Gastroesophageal sphincter (tissue), 4 donors: ENCODE measurements around the gene APOD. TPM values are rescaled to one million over a fixed set of nuclear protein-coding genes. Genes with fewer than 3 reads are reported as not detected.

Experiments
- ATAC-seq: fragments of 150-250 bp; one replicate; pipeline ENCODE4 v1.9.1; 2016; ENCODE audit warnings: mild to moderate bottlenecking, moderate library complexity
- H3K27ac ChIP-seq, 4 donors: fragments of 200-600 bp; sonication (generic) in 3 of 4; 1 replicate in 3 of 4; 2 replicates in 1 of 4; pipeline ENCODE4 v1.5.1; 2016 to 2019
- H3K27me3 ChIP-seq: fragments of 200-600 bp; sonication (generic); one replicate; pipeline ENCODE4 v1.5.1; 2019
- H3K36me3 ChIP-seq, 2 donors: fragments of 200-600 bp; sonication (generic); one replicate each; pipeline ENCODE4 v1.5.1; 2019; ENCODE audit warnings: control low read depth in 1 of 2
- H3K4me1 ChIP-seq, 3 donors: fragments of 200-600 bp; sonication (generic); 1 replicate in 2 of 3; 2 replicates in 1 of 3; pipeline ENCODE4 v1.5.1; 2016 to 2019; ENCODE audit warnings: control low read depth in 2 of 3
- H3K4me3 ChIP-seq, 2 donors: fragments of 200-600 bp; sonication (generic); one replicate each; pipeline ENCODE4 v1.5.1; 2019; ENCODE audit warnings: mild to moderate bottlenecking in 1 of 2, moderate library complexity in 1 of 2
- H3K9me3 ChIP-seq, 3 donors: fragments of 200-600 bp; sonication (generic); one replicate each; pipeline ENCODE4 v1.5.1; 2017 to 2019; ENCODE audit warnings: control low read depth in 2 of 3
- CTCF ChIP-seq, 4 experiments: fragments of 200-600 bp in 2 of 4; fragments of 450-650 bp in 2 of 4; sonication (generic) in 1 of 4; IDR thresholded peaks; one replicate each; pipeline ENCODE4 v1.5.1; 2017 to 2019; ENCODE audit warnings: antibody characterized with exemption in 4 of 4, mild to moderate bottlenecking in 2 of 4, moderate library complexity in 2 of 4
- EP300 ChIP-seq: sonication (generic); formaldehyde crosslinking; IDR thresholded peaks from one replicate; pipeline ENCODE4 v1.6.1; 2017; ENCODE audit warnings: antibody characterized with exemption, mild to moderate bottlenecking
- POLR2A ChIP-seq, 2 donors: fragments of 450-650 bp; IDR thresholded peaks; one replicate each; pipeline ENCODE4 v1.6.1; 2017; ENCODE audit warnings: antibody characterized with exemption in 2 of 2, mild to moderate bottlenecking in 2 of 2, moderate library complexity in 1 of 2
- POLR2AphosphoS5 ChIP-seq: sonication (generic); formaldehyde crosslinking; IDR thresholded peaks from one replicate; pipeline ENCODE4 v1.6.1; 2017; ENCODE audit warnings: antibody characterized with exemption
- WGBS, 2 donors: methylation state at CpG; one replicate each; pipeline ENCODE4 v1.1.5; 2018; ENCODE audit warnings: low coverage in 1 of 2; 5-methylcytosine and 5-hydroxymethylcytosine counted together
- total RNA-seq, 4 donors: library from RNA; depleted of rRNA; stranded (reverse); fragments of >200 nt; gene quantifications; one replicate each; pipeline ENCODE4 v1.1.0, GENCODE V29; 2016

APOD gene
- total RNA-seq, 4 donors from 2014 or later = 123 to 541 (median 380) TPM

GRCh38 chr3:195566797-195567196, 16.9 kb downstream of the APOD start:
- peaks cover 35% of the 10 kb centered on the region for H3K27me3 ChIP-seq
- no peaks in the 10 kb centered on the region for H3K36me3 ChIP-seq
- H3K4me1 ChIP-seq = no peaks in the 10 kb centered on the region
- H3K9me3 ChIP-seq = no peaks in the 10 kb centered on the region
- TF ChIP-seq POLR2AphosphoS5 (no peak), POLR2A (IDR thresholded peaks at IDR 0.05) (no peak), CTCF (IDR thresholded peaks at IDR 0.05) (no peak), EP300 (no peak)
- WGBS, 2 donors = 56 to 63% methylated on average over 6 of the region's 6 CpGs
- no peak overlapping the region for H3K4me3 ChIP-seq
- no peak overlapping the region for H3K27ac ChIP-seq
- ATAC-seq = no peak

- Histone ChIP-seq H3K36me3 (no peaks in the 10 kb centered on the region), H3K9me3 (no peaks in the 10 kb centered on the region), H3K27me3 (peaks cover 35% of the 10 kb centered on the region), H3K4me3 (no peak overlapping the region), H3K4me1 (no peaks in the 10 kb centered on the region), H3K27ac (no peak overlapping the region)
- no peak for TF ChIP-seq CTCF (IDR thresholded peaks at IDR 0.05)
- TF ChIP-seq EP300 = no peak
- TF ChIP-seq POLR2A (IDR thresholded peaks at IDR 0.05) = no peak
- no peak for TF ChIP-seq POLR2AphosphoS5
- no peak for ATAC-seq
- WGBS, 2 donors = 52 to 62% methylated on average over 5 to 7 of the region's 7 CpGs
These were observed 18.0 kb downstream of the APOD start for GRCh38 chr3:195565716-195566115.

- Histone ChIP-seq H3K9me3 (no peaks in the 10 kb centered on the region), H3K27ac (no peak overlapping the region), H3K36me3 (no peaks in the 10 kb centered on the region), H3K27me3 (peaks cover 29% of the 10 kb centered on the region), H3K4me3 (no peak overlapping the region), H3K4me1 (no peaks in the 10 kb centered on the region)
- ATAC-seq = peak; percentile 49
- WGBS, 2 donors = 40% methylated on average over 1 of the region's 4 CpGs; no CpG with 5 or more reads in 1 of the 2 donors
- TF ChIP-seq EP300 (no peak), POLR2A (IDR thresholded peaks at IDR 0.05) (no peak), POLR2AphosphoS5 (no peak), CTCF (IDR thresholded peaks at IDR 0.05) (no peak)
These were observed 20.4 kb downstream of the APOD start for GRCh38 chr3:195563317-195563716.

- Histone ChIP-seq H3K27me3 (peaks cover 5% of the 10 kb centered on the region), H3K27ac (no peak overlapping the region), H3K4me1 (no peaks in the 10 kb centered on the region), H3K36me3 (no peaks in the 10 kb centered on the region), H3K9me3 (no peaks in the 10 kb centered on the region), H3K4me3 (no peak overlapping the region)
- 77 to 83% methylated on average over 1 to 2 of the region's 4 CpGs for WGBS, 2 donors
- ATAC-seq = peak; percentile 31
- TF ChIP-seq CTCF (IDR thresholded peaks at IDR 0.05) (no peak), POLR2AphosphoS5 (no peak), EP300 (no peak), POLR2A (IDR thresholded peaks at IDR 0.05) (no peak)
These were observed 23.9 kb downstream of the APOD start for GRCh38 chr3:195559723-195560409.

GRCh38 chr3:195558602-195559001, 25.1 kb downstream of the APOD start:
- Histone ChIP-seq H3K9me3 (no peaks in the 10 kb centered on the region), H3K27ac (no peak overlapping the region), H3K36me3 (no peaks in the 10 kb centered on the region), H3K4me3 (no peak overlapping the region), H3K27me3 (peaks cover 5% of the 10 kb centered on the region), H3K4me1 (no peaks in the 10 kb centered on the region)
- TF ChIP-seq CTCF (IDR thresholded peaks at IDR 0.05) = peak in 2 of 4 experiments; percentile 8 to 24
- TF ChIP-seq EP300 = no peak
- 57 to 65% methylated on average over 3 of the region's 3 CpGs for WGBS, 2 donors
- no peak for ATAC-seq
